Duodenal mucosa (tissue), 2 donors: Measurements from ENCODE around the gene CPD.
A peak's percentile ranks its signal among the peaks of the same experiment; 100 is the strongest.

Experiments used
- H3K27ac ChIP-seq: one replicate; pipeline ENCODE4 v1.7.0; 2013; ENCODE audit warnings: low read depth, low read length
- H3K27me3 ChIP-seq, 2 donors: one replicate each; pipeline ENCODE4 v1.7.0; 2013; ENCODE audit warnings: low read length in 2 of 2, control low read depth in 1 of 2; ENCODE audit not compliant: insufficient read depth in 2 of 2, control insufficient read depth in 1 of 2
- H3K36me3 ChIP-seq, 2 donors: one replicate each; pipeline ENCODE4 v1.7.0; 2013; ENCODE audit warnings: low read length in 2 of 2, control low read depth in 1 of 2; ENCODE audit not compliant: insufficient read depth in 2 of 2, control insufficient read depth in 1 of 2
- H3K4me1 ChIP-seq, 2 donors: one replicate each; pipeline ENCODE4 v1.7.0; 2013; ENCODE audit warnings: low read length in 2 of 2, control low read depth in 1 of 2; ENCODE audit not compliant: insufficient read depth in 2 of 2, control insufficient read depth in 1 of 2
- H3K4me3 ChIP-seq, 2 donors: one replicate each; pipeline ENCODE4 v1.7.0; 2013; ENCODE audit warnings: low read length in 2 of 2, low read depth in 1 of 2
- H3K9ac ChIP-seq, 2 donors: one replicate each; pipeline ENCODE4 v1.7.0; 2013; ENCODE audit warnings: low read length in 2 of 2, low read depth in 1 of 2
- H3K9me3 ChIP-seq, 2 donors: one replicate each; pipeline ENCODE4 v1.7.0; 2013; ENCODE audit warnings: low read length in 2 of 2, control low read depth in 1 of 2; ENCODE audit not compliant: control insufficient read depth in 1 of 2

CPD gene

GRCh38 chr17:30378825-30379302, at the start of gene CPD:
Gene CPD, plus strand, starts transcription at chr17:30378927. Its CDS starts 54 bp downstream, at chr17:30378981.
- H3K9ac ChIP-seq = peak within 1 kb of the TSS; percentile 70
- H3K9me3 ChIP-seq = no peaks in the 10 kb centered on the region
- peak within 1 kb of the TSS; percentile 66 for H3K27ac ChIP-seq
- peak within 1 kb of the TSS; percentile 81 to 86 for H3K4me3 ChIP-seq
- peaks cover 5 to 46% of the 10 kb centered on the region in 2 donors for H3K4me1 ChIP-seq
- H3K27me3 ChIP-seq = no peaks in the 10 kb centered on the region
- no peaks in the 10 kb centered on the region for H3K36me3 ChIP-seq

- Histone ChIP-seq H3K4me3 (no peak overlapping the region), H3K27ac (no peak overlapping the region), H3K27me3 (peaks cover 0 to 3% of the 10 kb centered on the region in 2 donors)
Measured at GRCh38 chr17:30332057-30332542, 46.6 kb upstream of the CPD start.

DNA sequence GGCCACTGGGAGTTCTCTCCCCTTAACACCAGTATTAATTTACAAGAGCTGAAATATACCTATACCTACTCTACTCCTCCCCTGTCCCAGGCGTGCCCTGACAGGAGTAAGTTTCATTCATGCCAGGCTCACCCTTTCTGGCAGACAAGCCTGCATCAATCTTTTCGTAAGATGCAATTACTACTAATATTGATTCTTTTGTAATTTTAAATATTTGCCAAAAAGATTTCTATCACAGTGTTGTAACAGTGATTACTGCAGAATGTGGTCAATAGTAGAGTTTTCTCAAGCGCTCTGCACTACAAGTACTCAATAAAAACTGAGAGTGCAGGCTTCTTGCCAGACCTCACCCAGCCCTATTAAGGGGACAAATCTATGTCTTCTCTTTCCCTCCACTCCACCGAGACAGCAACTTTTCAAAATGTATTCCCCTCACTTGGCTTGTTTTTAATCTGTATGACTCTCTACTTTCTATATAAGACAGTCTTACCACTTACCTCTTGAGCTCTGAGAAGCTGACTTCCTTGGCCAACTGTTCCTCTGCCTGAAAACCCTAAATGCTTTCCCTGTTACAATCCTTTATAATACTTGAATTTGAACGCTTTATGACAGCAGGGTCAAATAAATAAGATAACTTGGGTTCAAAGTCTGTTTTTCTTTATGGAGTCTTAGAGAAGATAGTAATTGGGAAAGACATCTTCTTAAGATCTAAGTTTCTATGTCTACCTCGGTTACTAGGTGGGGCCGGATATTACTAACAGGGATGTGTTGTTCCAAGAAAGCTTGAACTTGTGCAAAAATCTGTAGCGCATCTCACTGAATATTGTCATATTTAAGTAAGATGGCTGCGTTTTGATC, 45.0 kb upstream of the CPD start, which contains the start of gene TMIGD1:
TSS of gene TMIGD1 (minus strand) at position 555 of the 858 bp plus-strand sequence. CDS start 1,924 bp downstream, outside the sequence.
- no peak within 1 kb of the TSS for H3K4me3 ChIP-seq
- no peaks in the 10 kb centered on the region for H3K9me3 ChIP-seq
- no peaks in the 10 kb centered on the region for H3K36me3 ChIP-seq
- peaks cover 4 to 21% of the 10 kb centered on the region in 2 donors for H3K4me1 ChIP-seq
- H3K27ac ChIP-seq = no peak within 1 kb of the TSS
- H3K9ac ChIP-seq = no peak within 1 kb of the TSS
- peaks cover 0 to 3% of the 10 kb centered on the region in 2 donors for H3K27me3 ChIP-seq

More at GRCh38 chr17:30332057-30332542, 46.6 kb upstream of the CPD start:
- Histone ChIP-seq H3K36me3 (no peaks in the 10 kb centered on the region), H3K9me3 (no peaks in the 10 kb centered on the region), H3K4me1 (peaks cover 4 to 14% of the 10 kb centered on the region in 2 donors), H3K9ac (no peak overlapping the region)

GRCh38 chr17:30334421-30334820, 44.3 kb upstream of the CPD start:
- Histone ChIP-seq H3K4me1 (peaks cover 4 to 21% of the 10 kb centered on the region in 2 donors), H3K27me3 (no peaks in the 10 kb centered on the region), H3K27ac (no peak overlapping the region), H3K4me3 (no peak overlapping the region), H3K9me3 (no peaks in the 10 kb centered on the region), H3K36me3 (no peaks in the 10 kb centered on the region), H3K9ac (no peak overlapping the region)

GRCh38 chr17:30336369-30337171, 42.2 kb upstream of the CPD start:
- H3K9ac ChIP-seq = no peak overlapping the region
- peaks cover 11 to 30% of the 10 kb centered on the region in 2 donors for H3K4me1 ChIP-seq
- H3K9me3 ChIP-seq = no peaks in the 10 kb centered on the region
- no peak overlapping the region for H3K27ac ChIP-seq
- no peak overlapping the region for H3K4me3 ChIP-seq
- H3K27me3 ChIP-seq = no peaks in the 10 kb centered on the region
- no peaks in the 10 kb centered on the region for H3K36me3 ChIP-seq

GRCh38 chr17:30337393-30337999, 41.2 kb upstream of the CPD start:
- Histone ChIP-seq H3K9ac (no peak overlapping the region), H3K4me3 (no peak overlapping the region)

DNA sequence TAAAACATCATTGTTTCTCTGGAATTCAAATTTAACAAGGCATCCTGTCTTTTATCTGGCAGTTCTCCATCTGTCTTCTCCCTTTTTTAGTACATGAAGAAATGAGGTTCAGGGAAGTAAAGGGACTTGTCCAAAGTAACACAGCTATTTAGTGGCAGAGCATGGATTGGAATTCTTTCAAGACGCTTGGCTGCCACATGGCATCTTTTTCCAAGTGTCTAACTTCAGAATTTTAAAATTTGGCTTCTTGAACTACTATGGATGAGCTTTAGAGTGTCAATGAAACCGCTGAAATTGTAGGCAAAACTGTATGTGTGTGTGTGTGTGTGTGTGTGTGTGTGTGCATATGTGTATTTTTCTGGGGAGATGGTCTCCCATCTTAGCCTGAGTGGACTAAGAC, 39.6 kb upstream of the CPD start:
- Histone ChIP-seq H3K4me3 (no peak overlapping the region), H3K9me3 (no peaks in the 10 kb centered on the region), H3K9ac (no peak overlapping the region), H3K27ac (no peak overlapping the region), H3K36me3 (no peaks in the 10 kb centered on the region), H3K4me1 (peaks cover 14 to 23% of the 10 kb centered on the region in 2 donors), H3K27me3 (no peaks in the 10 kb centered on the region)

More at GRCh38 chr17:30337393-30337999, 41.2 kb upstream of the CPD start:
- Histone ChIP-seq H3K27me3 (no peaks in the 10 kb centered on the region), H3K9me3 (no peaks in the 10 kb centered on the region), H3K4me1 (peaks cover 7 to 27% of the 10 kb centered on the region in 2 donors), H3K27ac (no peak overlapping the region), H3K36me3 (no peaks in the 10 kb centered on the region)

- Histone ChIP-seq H3K4me3 (no peak overlapping the region), H3K36me3 (no peaks in the 10 kb centered on the region), H3K27ac (no peak overlapping the region), H3K4me1 (peaks cover 31 to 40% of the 10 kb centered on the region in 2 donors), H3K27me3 (no peaks in the 10 kb centered on the region), H3K9ac (no peak overlapping the region), H3K9me3 (no peaks in the 10 kb centered on the region)
Measured at GRCh38 chr17:30340801-30341356, 37.8 kb upstream of the CPD start.

GRCh38 chr17:30341703-30342249, 37.0 kb upstream of the CPD start:
- H3K36me3 ChIP-seq = no peaks in the 10 kb centered on the region
- no peak overlapping the region for H3K9ac ChIP-seq
- H3K4me3 ChIP-seq = no peak overlapping the region
- H3K27me3 ChIP-seq = no peaks in the 10 kb centered on the region
- H3K9me3 ChIP-seq = no peaks in the 10 kb centered on the region
- H3K27ac ChIP-seq = no peak overlapping the region
- H3K4me1 ChIP-seq = peaks cover 39 to 49% of the 10 kb centered on the region in 2 donors
